Measurements from ENCODE around the gene ZBTB16. TPM values are rescaled to one million over a fixed set of nuclear protein-coding genes. Genes with fewer than 3 reads are reported as not detected.
A peak's percentile ranks its signal among the peaks of the same experiment; 100 is the strongest.

The ZBTB16 gene
- total RNA-seq, 1 donor from 2014 or later, result 17.7 TPM

DNA sequence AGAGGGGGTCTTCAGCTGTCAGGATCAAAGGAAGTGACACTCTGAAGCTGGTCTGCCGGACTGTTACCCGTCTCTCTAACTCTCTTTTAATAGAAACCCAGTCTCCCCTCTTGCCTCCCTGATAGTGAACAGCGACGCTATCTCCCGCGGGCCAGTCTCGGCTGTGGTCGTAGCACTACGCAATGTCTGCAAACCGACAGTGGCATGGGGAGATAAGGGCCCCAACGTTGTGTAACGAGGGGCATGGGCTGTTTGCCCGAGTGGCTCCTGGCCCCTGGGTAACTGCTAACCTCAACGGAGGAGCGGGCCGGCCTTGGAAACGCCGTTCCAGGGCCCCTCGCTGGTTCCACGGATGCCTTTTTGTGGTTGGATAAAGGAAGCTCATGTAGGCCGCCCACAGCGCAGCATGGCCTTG lies 23.3 kb downstream of the ZBTB16 start:
- Histone ChIP-seq H3F3A (ENCODE audit: low read depth) (peaks cover 17% of the 10 kb centered on the region), H3K27ac (no peak overlapping the region), H3K36me3 (no peaks in the 10 kb centered on the region), H3K9ac (no peak overlapping the region), H3K9me3 (ENCODE audit: low read depth) (no peaks in the 10 kb centered on the region), H3K79me2 (ENCODE audit: low read depth) (peaks cover 80% of the 10 kb centered on the region), H2AFZ (replicated peaks) (no peak overlapping the region), H4K20me1 (ENCODE audit: low read depth) (peaks cover 73% of the 10 kb centered on the region), H3K4me3 (no peak overlapping the region), H3K4me1 (peaks cover 70% of the 10 kb centered on the region), H3K4me2 (peak overlapping the region; percentile 1), H3K27me3 (peaks cover 10% of the 10 kb centered on the region)
- no peak for DNase-seq (ENCODE audit: low spot score)
- TF ChIP-seq EZH2phosphoT487 (IDR thresholded peaks at IDR 0.05), result no peak
- TF ChIP-seq EZH2 (IDR thresholded peaks at IDR 0.05), result no peak
- TF ChIP-seq, protein P1, sequence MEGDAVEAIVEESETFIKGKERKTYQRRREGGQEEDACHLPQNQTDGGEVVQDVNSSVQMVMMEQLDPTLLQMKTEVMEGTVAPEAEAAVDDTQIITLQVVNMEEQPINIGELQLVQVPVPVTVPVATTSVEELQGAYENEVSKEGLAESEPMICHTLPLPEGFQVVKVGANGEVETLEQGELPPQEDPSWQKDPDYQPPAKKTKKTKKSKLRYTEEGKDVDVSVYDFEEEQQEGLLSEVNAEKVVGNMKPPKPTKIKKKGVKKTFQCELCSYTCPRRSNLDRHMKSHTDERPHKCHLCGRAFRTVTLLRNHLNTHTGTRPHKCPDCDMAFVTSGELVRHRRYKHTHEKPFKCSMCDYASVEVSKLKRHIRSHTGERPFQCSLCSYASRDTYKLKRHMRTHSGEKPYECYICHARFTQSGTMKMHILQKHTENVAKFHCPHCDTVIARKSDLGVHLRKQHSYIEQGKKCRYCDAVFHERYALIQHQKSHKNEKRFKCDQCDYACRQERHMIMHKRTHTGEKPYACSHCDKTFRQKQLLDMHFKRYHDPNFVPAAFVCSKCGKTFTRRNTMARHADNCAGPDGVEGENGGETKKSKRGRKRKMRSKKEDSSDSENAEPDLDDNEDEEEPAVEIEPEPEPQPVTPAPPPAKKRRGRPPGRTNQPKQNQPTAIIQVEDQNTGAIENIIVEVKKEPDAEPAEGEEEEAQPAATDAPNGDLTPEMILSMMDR (IDR thresholded peaks at IDR 0.05), result no peak
- H3K4me3 Mint-ChIP-seq, result no peak overlapping the region
- H3K4me1 Mint-ChIP-seq, result peaks cover 77% of the 10 kb centered on the region
- no peak overlapping the region for H3K27ac Mint-ChIP-seq
- H3K27me3 Mint-ChIP-seq (ENCODE audit: insufficient read depth, low read depth), result peaks cover 2% of the 10 kb centered on the region
- H3K9me3 Mint-ChIP-seq, result no peaks in the 10 kb centered on the region
- H3K36me3 Mint-ChIP-seq, result peaks cover 8% of the 10 kb centered on the region

DNA sequence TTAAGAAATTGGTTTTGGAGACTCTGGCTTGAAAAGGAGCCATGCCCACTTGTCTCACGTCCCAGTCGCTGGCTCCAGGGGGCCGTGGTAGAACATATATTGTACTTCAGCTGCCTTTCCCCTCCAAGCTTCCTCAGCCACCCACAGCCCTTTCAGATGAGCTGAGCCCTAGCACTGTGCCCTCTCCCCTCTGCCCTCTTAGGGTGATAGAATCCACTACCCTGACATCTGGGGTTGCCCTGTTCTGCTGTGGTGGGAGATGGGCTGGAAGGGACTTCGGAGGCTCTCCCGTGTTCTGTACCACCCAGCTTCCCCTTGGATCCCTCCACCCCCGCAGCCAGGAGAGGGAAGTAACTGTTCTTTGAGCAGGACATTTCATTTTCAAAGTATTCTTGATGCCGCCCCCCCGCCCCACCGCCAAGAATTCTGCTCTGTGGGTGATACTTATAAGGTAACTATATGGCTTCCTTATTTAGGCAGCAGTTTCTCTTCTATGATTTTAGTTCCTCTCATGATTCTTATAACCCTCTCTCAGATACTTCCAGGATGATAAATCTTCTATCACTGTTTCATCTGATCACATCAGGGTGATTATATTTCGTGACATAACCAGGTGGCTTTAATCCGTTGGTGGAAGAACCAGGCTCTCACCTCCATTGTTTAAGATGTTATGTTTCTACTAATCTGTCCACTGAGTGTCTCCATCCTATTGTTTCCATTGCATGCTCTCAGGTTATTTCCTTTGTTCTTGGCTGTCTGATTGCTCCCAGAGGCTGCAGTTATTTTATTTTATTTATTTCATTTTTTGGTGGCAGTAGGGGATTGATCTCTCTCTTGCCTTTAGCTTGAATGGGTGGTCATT lies 24.1 kb downstream of the ZBTB16 start:
- Histone ChIP-seq H3K9me3 (ENCODE audit: low read depth) (no peaks in the 10 kb centered on the region), H2AFZ (replicated peaks) (no peak overlapping the region), H3K27me3 (peaks cover 10% of the 10 kb centered on the region), H3K27ac (no peak overlapping the region), H3F3A (ENCODE audit: low read depth) (peaks cover 9% of the 10 kb centered on the region), H3K79me2 (ENCODE audit: low read depth) (peaks cover 81% of the 10 kb centered on the region), H3K4me3 (no peak overlapping the region), H3K36me3 (no peaks in the 10 kb centered on the region), H4K20me1 (ENCODE audit: low read depth) (peaks cover 65% of the 10 kb centered on the region), H3K4me1 (peaks cover 70% of the 10 kb centered on the region), H3K4me2 (peak overlapping the region; percentile 38), H3K9ac (no peak overlapping the region)
- Mint-ChIP-seq H3K4me1 (peaks cover 76% of the 10 kb centered on the region), H3K36me3 (peaks cover 9% of the 10 kb centered on the region), H3K4me3 (no peak overlapping the region), H3K27me3 (ENCODE audit: insufficient read depth, low read depth) (peaks cover 3% of the 10 kb centered on the region), H3K9me3 (no peaks in the 10 kb centered on the region), H3K27ac (no peak overlapping the region)
- TF ChIP-seq, protein P1 (IDR thresholded peaks at IDR 0.05), result no peak
- TF ChIP-seq EZH2phosphoT487 (IDR thresholded peaks at IDR 0.05) (no peak), EZH2 (IDR thresholded peaks at IDR 0.05) (no peak)
- no peak for DNase-seq (ENCODE audit: low spot score)

DNA sequence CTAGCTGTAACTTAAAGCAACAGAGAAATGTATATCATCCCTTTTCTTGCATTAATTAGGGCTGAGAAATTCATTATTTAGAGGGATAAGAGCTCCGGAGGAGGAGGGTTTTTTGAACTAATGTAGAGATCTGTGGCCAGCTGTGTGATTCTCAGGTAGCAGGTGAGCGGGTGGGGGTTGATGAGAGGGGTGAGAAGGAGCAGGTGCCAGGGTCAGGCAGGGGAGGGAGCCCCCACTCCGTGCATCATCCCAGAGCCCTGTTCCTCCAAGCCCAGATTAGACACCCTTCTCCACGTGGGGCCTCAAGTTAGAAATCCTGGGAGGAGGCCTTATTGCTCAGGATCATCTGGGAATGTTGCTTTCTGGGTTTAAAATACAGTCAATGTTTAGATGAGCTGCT lies 24.9 kb downstream of the ZBTB16 start:
- H4K20me1 ChIP-seq (ENCODE audit: low read depth), result peaks cover 57% of the 10 kb centered on the region
- Mint-ChIP-seq H3K27ac (no peak overlapping the region), H3K36me3 (peaks cover 9% of the 10 kb centered on the region), H3K9me3 (no peaks in the 10 kb centered on the region), H3K27me3 (ENCODE audit: insufficient read depth, low read depth) (peaks cover 3% of the 10 kb centered on the region), H3K4me1 (peaks cover 76% of the 10 kb centered on the region), H3K4me3 (no peak overlapping the region)
- H3K4me1 ChIP-seq, result peaks cover 70% of the 10 kb centered on the region
- H3K4me2 ChIP-seq, result peak overlapping the region; percentile 38
- H3K9me3 ChIP-seq (ENCODE audit: low read depth), result no peaks in the 10 kb centered on the region
- no peak for TF ChIP-seq EZH2 (IDR thresholded peaks at IDR 0.05)
- TF ChIP-seq, protein P1 (IDR thresholded peaks at IDR 0.05), result no peak
- TF ChIP-seq EZH2phosphoT487 (IDR thresholded peaks at IDR 0.05), result no peak
- H3K27ac ChIP-seq, result no peak overlapping the region
- no peak overlapping the region for H2AFZ ChIP-seq (replicated peaks)
- H3K9ac ChIP-seq, result no peak overlapping the region
- no peaks in the 10 kb centered on the region for H3K36me3 ChIP-seq
- peaks cover 10% of the 10 kb centered on the region for H3K27me3 ChIP-seq
- peaks cover 83% of the 10 kb centered on the region for H3K79me2 ChIP-seq (ENCODE audit: low read depth)
- no peak overlapping the region for H3K4me3 ChIP-seq
- peaks cover under 1% of the 10 kb centered on the region for H3F3A ChIP-seq (ENCODE audit: low read depth)
- DNase-seq (ENCODE audit: low spot score), result no peak

All from neural progenitor cell (in vitro differentiated cells).